Measurements from ENCODE around the gene CEACAM21. TPM values are rescaled to one million over a fixed set of nuclear protein-coding genes. Genes with fewer than 3 reads are reported as not detected.
"Not testable (repeated sequence)": the region's sequence is repeated elsewhere in the genome, so short reads cannot be mapped to it uniquely, and the experiment has no call there.

CEACAM21 gene
- total RNA-seq, 1 donor from 2014 or later: 1.2 TPM

- FAIRE-seq: no peak
These were observed 26.8 kb upstream of the CEACAM21 start for GRCh38 chr19:41548954-41549688.

GRCh38 chr19:41549884-41550283, 26.1 kb upstream of the CEACAM21 start:
- DNase-seq (ENCODE audit: low spot score in 2 of 2) (no peak), FAIRE-seq (no peak)

More at GRCh38 chr19:41548954-41549688, 26.8 kb upstream of the CEACAM21 start:
- DNase-seq (ENCODE audit: low spot score in 2 of 2): no peak

- FAIRE-seq (no peak), DNase-seq (ENCODE audit: low spot score in 2 of 2) (no peak)
These were observed 24.8 kb upstream of the CEACAM21 start for GRCh38 chr19:41551212-41551610.

- no peak for FAIRE-seq
- no peak for DNase-seq (ENCODE audit: low spot score in 2 of 2)
These were observed 24.3 kb upstream of the CEACAM21 start for GRCh38 chr19:41551711-41552110.

GRCh38 chr19:41552558-41552957, 23.4 kb upstream of the CEACAM21 start:
- FAIRE-seq (no peak), DNase-seq (ENCODE audit: low spot score in 2 of 2) (no peak)

- FAIRE-seq (no peak), DNase-seq (ENCODE audit: low spot score in 2 of 2) (no peak)
These were observed 22.2 kb upstream of the CEACAM21 start for GRCh38 chr19:41553804-41554203.

- FAIRE-seq (no peak), DNase-seq (ENCODE audit: low spot score in 2 of 2) (no peak)
These were observed 21.1 kb upstream of the CEACAM21 start for GRCh38 chr19:41554907-41555306.

- DNase-seq (ENCODE audit: low spot score in 2 of 2) (no peak), FAIRE-seq (no peak)
These were observed 20.2 kb upstream of the CEACAM21 start for GRCh38 chr19:41555748-41556147.

- DNase-seq (ENCODE audit: low spot score in 2 of 2) (no peak), FAIRE-seq (no peak)
These were observed 12.0 kb upstream of the CEACAM21 start for GRCh38 chr19:41563854-41564514.

- no peak for DNase-seq (ENCODE audit: low spot score in 2 of 2)
- no peak for FAIRE-seq
These were observed 11.2 kb upstream of the CEACAM21 start for GRCh38 chr19:41564515-41565378.

GRCh38 chr19:41565379-41565720, 10.6 kb upstream of the CEACAM21 start:
- DNase-seq (ENCODE audit: low spot score in 2 of 2): no peak
- FAIRE-seq: no peak

- no peak for DNase-seq (ENCODE audit: low spot score in 2 of 2)
- no peak for FAIRE-seq
These were observed 10.0 kb upstream of the CEACAM21 start for GRCh38 chr19:41566001-41566400.

GRCh38 chr19:41569481-41570150, 6.3 kb upstream of the CEACAM21 start:
- DNase-seq (ENCODE audit: low spot score in 2 of 2) (no peak), FAIRE-seq (no peak)

GRCh38 chr19:41570179-41570578, 5.8 kb upstream of the CEACAM21 start:
- no peak for FAIRE-seq
- no peak for DNase-seq (ENCODE audit: low spot score in 2 of 2)

GRCh38 chr19:41570639-41571112, 5.3 kb upstream of the CEACAM21 start:
- peak in 1 of 2 donors; percentile 62 for DNase-seq (ENCODE audit: low spot score in 2 of 2)
- no peak for FAIRE-seq

GRCh38 chr19:41577144-41577830, 1.3 kb downstream of the CEACAM21 start:
- no peak for FAIRE-seq
- DNase-seq (ENCODE audit: low spot score in 2 of 2): no peak

GRCh38 chr19:41577833-41578232, 1.9 kb downstream of the CEACAM21 start:
- FAIRE-seq (no peak), DNase-seq (ENCODE audit: low spot score in 2 of 2) (no peak)

- no peak for FAIRE-seq
- no peak for DNase-seq (ENCODE audit: low spot score in 2 of 2)
These were observed 2.9 kb downstream of the CEACAM21 start for GRCh38 chr19:41578886-41579285.

GRCh38 chr19:41581068-41581467, 5.1 kb downstream of the CEACAM21 start:
- not testable (repeated sequence) for DNase-seq (ENCODE audit: low spot score in 2 of 2); FAIRE-seq
